ENCODE results near the gene SRCAP.

GRCh38 chr16:30766206-30766932, 67.4 kb downstream of the SRCAP start:
- TF ChIP-seq POLR2A (IDR thresholded peaks at IDR 0.05; ENCODE audit: low read depth) (no peak), CTCF (IDR thresholded peaks at IDR 0.05) (no peak), EP300 (IDR thresholded peaks at IDR 0.05) (no peak), POLR2AphosphoS5 (IDR thresholded peaks at IDR 0.05) (no peak)

All from esophagus muscularis mucosa (tissue), 4 donors.